NCI-H1048 (cell line): Measurements from ENCODE around the gene EYA2.

Experiments used
- DNase-seq: peaks from one replicate; lab custom pipeline; 2025; lab: John Stamatoyannopoulos, UW

EYA2 gene

DNA sequence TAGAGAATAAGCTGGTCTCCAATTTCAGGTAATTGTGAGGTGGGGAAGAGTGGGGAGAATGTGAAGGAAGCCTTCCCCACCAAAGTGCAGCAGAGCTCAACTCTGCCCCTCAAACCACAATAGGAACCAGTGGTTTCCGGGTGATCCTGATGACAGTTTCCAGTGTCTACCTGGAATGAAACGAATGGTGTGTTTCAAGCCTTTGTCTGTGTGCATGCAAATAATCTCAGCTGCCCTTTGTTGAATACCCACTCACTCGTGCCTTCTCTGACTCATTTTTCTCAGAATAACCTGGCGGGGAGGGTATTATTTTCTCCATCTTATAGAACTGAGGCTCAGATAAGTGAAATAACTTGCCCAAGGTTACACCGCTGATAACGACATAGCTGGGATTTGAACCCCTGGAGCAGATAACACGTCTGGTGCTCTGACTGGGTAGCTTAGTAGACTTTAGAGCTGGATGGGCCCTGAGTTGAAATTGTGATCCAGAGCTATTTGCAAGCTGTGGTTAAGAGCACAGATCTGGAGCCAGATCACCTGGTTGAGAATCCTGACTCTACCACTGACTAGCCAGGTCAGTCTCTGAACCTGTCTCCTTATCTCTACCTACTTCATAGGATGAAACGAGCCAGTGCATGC, 85.1 kb downstream of the EYA2 start:
- no peak for DNase-seq

DNA sequence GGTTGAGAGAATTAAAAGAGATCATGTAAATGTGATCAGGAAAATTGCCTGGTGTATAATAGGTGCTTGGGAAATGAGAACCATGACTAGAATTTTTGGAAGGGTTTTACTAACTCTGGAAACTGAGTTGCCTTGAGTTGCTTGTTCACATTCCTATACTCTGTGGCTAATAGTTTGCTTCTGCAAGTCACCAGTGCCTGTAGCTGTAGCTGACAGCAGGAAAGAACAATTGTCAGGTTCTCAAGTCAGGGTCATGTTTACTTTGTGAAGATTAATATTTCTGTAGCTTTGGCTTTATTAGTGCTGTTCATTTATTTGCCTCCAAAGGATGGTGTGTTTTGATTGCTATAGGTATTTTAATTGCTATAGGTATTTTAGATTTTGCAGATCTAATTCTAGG, 86.5 kb downstream of the EYA2 start:
- no peak for DNase-seq

DNA sequence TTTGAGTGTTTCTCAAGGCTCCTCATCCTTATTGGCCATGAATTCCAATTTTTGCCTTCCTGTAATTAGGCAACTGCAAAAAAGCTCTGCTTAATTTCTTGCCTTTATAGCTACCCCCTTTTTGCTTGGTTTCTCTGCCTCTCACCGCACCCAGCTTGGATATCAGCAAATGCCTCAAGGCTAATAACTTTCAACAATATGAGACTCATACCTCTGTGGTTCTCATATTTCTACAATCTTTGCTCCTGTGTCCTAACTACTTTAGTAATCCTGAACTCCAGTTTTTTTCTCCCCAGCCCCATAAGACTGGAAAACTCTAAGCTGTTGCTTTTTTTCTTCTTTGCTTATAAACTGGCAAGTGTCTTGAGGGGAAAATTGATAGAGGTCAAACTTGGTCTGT, 88.8 kb downstream of the EYA2 start:
- DNase-seq = no peak

DNA sequence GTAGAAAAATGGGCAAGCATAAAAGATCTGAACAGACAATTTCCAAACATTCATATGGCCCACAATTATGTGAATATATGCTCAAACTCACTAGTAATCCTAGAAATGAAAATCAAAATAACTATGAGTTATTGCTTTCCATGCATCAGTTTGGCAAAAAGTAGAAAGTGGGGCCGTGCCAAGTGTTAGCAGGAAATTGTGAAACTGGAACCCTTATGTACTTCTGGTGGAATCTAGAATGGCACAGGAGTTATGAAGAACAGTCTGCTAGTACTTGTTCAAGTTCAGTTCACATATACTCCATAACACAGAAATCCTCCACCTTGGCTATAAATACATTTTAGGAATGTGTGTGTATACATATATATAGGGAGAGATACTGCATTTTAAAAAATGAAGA, 89.8 kb downstream of the EYA2 start:
- no peak for DNase-seq

DNA sequence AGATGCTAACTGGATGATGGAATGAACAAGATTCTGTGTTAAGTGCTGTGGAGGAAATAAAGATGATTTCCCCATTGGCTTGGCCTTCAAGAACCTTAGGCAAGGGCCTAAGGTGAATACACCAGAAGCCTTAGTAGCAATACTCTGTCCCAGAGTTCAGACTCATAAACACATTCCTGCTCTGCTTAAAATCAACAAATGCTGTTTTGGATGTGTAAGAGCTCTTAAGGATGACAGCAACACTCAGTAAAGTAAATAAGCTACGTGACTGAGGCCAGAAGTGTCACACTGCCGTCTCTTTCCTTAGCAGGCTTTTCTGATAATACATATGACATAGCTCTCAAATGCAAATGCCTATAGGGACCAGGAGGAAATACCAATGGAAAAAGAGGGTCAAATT, 90.6 kb downstream of the EYA2 start:
- no peak for DNase-seq

DNA sequence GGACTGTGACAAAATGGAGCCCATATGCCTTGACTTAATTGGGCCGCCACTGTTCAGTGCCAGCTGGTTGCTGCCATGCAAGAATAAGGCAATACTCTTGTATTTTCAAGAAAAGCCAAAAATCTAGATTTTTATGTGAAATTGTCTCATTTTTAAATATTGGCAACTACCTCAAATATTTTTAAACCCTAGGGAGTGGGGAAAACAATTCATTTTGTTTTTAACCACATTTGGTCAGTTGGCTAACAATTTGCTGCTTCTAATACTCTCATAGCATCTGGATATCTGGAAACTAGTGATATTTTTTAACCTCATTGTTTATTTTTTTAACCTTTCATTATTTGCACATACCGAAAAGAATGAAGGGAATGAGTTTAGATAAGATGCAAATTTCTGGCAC, 91.0 kb downstream of the EYA2 start:
- DNase-seq = no peak

DNA sequence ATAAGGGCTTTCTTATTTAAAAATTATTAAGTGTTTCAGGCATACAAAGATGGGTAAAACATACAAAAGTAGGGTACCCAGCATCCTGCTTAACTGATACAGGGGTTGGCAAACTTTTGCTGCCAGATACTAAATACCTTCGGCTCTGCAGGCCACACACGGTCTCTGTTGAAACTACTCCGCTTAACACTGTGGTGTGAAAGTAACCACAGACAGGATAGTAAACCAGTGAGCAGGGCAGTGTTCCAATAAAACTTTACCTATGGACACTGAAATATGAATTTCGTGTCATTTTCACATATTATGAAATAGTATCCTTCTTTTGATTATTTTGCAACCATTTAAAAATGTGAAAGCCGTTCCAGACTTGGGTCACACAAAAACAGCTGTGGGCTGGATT, 92.4 kb downstream of the EYA2 start:
- no peak for DNase-seq

DNA sequence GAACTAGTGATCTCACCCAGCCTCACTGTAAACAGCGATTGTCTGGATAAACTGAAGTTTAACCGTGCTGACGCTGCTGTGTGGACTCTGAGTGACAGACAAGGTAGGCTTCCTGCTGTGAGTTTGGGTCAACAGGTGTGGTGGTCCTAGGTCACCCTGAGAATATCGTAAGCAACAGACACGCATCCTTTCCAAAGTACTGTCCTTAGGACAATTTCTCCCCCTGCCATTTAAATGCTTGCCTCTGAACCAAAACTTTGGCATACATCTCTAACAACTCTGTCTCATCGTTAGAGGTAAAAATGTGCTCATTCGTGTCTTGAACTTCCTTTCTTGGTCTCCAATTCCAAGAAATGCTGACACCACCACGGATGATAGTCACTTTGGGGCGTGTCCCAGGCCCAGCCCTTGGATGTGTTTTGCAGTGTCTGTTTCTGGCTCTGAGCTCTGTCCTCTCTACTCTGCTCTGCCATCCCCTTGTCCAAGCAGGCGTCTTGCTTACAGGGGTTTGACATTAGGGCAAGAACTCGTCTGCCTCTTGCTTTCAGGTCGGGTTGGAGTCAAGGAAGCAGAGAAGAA, 95.5 kb downstream of the EYA2 start:
- DNase-seq = no peak

DNA sequence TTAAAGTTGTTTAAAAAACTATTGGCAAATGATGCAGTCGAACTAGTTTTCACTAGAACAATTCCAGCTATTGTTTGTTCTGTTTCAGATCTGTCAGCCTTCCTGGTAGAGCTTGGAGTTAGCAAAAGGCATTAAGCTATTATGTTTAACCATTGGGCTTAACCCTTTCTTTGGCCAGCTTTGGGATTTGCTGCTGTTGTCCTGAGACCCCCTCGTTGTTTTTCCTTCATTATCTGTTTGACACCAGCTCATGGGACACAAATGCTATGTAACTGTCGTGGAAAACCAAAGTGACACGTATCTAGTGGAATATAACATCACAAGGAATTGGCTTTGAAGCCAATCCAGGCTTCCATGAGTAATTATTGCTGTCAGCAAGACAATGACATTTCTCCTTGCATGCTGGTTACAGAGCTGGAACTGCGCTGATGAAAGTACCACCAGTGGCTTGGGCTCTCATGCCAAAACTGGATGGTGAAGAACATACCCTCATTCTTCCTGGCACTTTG, 96.0 kb downstream of the EYA2 start:
- DNase-seq = peak; percentile 71

DNA sequence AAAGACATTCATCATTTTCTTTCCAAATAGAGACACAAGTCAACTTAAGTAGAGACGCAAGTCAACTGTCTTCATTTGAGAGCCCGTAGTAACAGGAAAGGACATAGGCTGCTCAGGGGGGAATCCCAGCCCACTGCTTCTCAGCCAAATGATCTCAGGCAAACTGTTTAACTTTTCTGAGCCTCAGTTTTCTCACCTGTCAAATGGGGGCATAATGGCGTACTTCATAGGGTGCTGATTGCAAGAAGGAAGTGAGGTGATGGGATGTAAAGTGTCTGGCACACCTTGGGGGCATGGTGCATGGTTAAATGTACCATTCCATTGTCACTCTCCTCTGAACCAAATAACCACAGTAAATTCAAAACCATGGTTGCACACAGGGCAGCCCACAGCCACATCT, 96.5 kb downstream of the EYA2 start:
- no peak for DNase-seq

DNA sequence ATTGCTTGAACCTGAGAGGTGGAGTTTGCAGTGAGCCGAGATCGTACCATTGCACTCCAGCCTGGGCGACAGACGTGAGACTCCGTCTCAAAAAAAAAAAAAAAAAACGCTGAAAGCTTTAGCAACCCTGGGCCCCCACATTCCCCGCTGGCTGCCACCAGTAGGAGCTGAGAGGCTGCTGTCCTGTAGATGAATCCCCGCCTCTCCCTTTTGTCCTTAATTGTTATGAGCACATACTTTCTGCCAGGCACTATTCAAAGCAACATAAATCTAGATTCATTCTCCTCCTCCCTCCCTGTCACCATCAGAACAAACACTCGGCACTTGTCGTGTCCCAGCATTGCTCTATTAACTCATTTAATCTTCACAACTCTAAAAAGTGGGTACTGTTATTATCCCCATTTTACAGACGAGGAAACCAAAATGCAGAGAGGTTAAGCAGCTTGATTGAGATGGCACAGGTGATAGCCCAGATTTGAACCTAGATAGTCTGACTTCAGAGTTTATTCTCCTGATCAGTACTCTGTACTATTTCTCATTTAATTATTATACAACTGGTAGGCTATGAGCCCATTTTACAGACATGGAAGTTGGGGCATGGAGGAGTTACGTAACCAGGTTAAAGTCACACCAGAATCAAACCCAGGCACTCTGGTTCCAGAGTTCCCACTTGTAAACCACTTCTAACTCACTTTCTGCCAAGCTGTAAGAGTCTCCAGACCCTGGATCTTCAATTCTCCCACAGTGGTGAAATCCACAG, 97.4 kb downstream of the EYA2 start:
- DNase-seq = no peak

DNA sequence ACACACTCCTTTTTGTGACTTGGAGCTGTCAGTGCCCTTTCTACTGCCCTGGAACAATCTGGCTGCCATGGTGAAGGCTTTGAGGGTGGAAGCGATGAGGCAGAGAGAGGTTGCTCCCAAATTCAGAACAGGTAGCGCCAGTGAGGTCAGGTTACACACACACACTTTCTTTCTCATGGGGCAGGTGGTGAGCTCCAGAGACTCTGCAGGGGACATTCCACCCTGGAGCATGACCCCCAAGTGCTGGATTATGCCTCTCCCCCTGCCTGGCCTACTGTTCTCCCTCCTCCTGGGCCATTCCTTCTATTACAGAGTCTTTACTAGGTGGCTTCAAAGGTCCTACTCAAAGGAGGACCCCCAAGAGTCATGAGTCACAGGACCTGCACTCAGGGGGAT, 98.0 kb downstream of the EYA2 start:
- no peak for DNase-seq

DNA sequence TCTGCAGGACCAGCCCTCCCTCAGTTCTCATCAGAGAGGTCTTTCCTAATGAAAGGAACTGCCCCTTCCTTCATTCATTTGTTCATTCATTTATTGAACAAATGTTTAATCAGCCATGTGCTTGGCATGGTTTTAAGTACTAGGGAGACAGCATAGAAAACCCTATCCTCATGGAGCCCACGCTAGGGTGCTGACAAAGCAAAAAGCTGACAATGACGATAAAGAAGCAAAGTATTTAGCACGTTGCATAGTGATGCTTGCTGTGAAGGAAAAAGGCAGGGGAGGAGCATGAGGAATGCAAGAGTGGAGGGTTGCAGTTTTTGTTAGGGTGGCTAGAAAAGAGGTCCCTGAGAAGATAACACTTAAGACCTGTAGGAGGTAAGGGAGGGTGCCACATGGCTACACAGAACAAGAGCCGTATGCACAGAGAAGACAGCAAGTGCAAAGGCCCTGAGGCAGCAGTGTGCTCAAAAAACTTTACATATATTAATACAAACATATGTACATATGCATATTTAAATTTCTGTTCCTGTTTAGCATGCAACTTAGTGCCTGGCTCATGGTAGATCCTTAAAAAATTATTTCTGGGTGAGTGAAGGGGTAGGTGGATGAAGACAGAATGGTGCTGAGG, 98.9 kb downstream of the EYA2 start:
- no peak for DNase-seq

DNA sequence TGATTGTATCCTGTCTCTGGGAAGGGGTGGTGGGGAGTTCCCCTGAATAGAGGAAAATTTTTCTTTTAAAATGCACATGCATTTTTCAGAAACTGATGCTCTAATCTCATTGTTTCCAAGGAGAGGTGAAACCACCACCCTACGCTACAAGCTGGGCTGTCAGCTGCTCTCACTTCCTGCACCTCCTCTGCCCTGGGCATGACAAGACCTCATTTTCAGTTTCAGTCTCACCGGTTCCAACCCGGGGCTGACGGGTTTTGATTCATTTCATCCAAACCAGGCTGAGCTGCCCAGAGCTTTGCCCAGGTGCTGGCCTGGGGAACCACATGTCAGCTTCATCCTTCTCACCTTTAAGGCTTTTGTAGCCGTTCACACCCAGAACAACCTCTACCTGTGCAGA, 99.7 kb downstream of the EYA2 start:
- DNase-seq = no peak

DNA sequence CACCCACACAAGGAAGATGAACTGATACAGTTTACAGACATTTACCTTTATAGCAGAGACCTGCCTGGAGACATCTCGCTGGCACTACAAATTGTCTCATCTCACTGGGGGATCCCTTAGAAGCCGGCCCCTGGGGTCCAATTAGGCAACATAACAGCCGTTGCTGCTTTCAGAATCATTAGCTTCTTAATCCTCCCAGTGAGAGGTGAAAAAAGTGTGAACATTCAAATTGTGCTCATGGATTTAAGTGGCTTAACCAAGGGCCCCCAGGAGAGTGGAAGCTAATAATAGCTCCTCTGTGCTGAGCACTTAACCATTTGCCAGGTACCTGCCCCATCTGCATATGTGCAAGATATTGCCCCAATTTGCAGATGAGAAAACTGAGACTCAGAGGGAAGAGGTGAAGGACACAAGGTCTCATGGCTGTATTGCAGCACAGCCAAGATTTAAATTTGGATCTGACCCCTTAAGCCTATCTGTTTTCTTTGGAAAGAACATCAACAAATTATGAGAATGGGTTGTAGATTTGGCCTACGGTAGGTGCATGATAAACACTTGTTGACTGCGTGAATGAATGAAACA, 101.0 kb downstream of the EYA2 start:
- DNase-seq = no peak

DNA sequence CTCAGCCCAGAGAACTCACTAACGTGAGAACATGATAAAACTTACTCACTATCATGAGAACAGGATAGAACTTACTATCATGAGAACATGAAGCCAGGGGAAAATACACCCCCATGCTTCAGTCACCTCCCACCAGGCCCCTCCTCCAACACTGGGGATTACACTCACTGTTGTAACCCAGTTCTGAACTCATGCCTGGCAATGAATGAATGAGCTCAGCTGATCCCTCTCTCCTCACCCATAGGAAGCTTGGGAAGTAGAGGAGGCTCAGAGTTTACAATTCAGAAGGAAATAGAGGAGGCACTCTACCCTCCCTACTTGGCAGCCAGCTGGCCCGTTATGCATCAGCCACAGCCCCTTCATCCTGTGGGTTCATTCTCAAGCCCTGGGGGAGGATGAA, 102.5 kb downstream of the EYA2 start:
- DNase-seq = no peak

DNA sequence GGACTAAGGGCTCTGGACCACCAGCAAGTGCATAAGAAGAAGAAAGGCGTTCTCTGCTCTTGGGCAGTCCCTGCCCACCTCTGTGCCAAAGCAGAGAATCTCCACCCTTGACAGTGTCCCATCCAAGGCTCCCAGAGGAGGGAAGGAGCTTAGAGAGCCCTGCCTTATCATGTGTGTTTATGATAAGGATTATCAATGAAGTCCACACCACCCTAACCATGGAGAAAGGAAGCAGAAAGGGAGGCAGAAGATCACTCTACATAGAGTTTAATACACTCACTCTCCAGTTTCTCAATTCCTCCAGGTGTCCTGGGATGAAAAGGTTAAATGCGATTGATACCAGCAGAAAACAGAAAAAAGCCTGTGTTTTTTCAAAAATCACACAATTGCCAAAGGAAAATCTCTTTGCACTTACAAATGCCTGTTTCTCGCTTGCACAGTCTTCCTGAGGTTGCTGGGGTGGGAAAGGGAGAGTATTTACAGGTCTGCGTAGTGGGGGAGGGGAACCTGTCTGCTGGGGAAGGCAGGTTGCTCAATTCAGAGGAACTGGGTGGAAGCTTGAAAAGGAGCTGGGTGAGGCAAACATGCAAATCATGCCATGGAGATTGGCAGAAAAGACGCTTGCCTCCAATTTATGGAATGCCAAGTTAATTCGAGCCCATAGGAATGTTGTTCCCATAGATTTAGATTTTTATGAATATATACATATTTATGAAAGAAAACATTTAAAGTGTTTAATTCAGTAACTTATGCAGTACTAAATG, 104.0 kb downstream of the EYA2 start:
- DNase-seq = peak; percentile 42

DNA sequence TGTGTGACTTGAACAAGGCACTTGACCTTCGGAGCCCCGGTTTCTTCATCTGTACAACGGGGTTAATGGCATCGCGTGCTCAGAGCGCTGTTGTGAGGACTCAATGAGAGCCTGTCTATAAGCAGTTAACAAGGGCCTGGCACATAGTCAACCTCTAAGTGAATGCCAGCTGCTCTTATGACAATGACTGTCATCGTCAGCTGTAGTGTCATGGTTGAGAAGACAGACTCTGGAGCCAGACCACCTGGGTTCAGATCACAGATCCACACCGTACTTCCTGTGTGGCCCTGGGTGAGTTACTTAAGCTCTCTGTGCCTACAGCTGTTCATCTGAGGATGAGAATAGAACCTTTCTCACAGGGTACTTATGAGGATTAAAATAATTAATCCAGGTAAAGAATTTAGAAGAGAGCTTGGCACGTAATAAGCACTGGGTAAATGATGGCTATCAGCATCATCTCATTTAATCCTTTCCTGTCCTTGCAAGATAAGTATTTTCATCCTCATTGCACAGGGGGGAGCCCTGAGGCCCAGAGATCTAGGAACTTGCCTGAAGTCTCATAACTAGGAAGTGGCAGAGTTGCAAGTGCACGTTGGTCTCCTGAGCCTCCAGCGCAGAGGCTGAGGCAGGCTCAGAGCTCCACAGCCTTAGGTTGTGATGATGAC, 105.3 kb downstream of the EYA2 start:
- DNase-seq = no peak

DNA sequence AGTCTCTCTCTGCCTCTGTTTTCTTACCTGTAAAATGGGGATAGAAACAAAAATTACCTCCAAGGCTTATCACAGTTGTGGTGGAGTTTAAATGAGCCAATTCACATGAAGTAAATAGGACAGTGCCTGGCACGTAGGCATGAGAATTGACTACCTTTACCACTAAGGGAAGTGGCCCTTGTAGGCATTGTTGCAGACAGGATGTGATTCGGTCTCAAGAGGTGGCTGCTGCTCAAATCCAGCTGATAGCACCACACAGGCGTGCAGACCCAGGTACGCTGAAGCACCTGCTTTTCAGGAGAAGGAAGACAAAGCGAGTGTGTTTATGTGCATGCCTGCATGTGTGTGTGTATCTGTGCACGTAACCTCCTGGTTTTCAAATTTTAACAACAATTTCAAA, 108.6 kb downstream of the EYA2 start:
- DNase-seq = no peak

DNA sequence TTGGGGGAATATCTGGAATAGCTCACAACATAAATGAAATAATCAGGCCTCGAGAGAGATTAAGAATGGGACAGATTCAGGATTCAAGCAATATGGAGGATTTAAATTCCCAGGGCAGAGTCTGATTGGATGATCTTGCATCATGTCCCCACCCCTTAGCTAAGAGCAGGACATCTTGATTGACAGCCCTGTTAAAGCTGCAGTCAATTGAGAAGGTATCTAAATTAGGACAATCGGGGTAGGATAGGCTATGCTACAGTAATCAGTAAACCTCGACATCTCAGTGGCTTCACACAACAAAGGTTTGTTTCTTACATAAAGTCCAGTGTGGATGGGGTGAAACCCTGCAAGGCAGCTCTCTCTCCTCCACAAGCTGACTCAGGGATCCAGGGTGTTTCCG, 109.5 kb downstream of the EYA2 start:
- DNase-seq = no peak
